ENCODE measurements around the gene QPCT. TPM values are rescaled to one million over a fixed set of nuclear protein-coding genes. Genes with fewer than 3 reads are reported as not detected.

The QPCT gene
- polyA plus RNA-seq, 1 donor, result 9.1 TPM

DNA sequence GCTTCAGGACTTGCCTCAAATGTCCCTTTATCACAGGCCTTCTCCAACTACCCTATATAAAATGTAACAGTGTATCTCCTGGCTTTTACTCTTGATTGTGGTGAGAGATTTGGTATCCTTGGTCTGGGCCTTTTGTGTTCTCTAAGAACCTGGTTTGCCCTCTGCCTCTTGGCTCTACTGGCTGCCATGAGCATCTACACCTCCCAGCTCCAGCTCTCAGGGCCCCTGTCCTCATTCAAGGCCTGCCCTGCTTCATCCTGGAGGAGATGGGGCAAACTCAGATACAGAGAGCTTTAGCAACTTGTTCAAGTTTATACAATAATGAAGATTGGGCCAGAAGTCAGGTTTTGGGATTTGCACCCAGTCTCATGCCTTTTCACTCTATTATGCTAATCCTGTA, 45.0 kb downstream of the QPCT start:
- H3K4me3 ChIP-seq (ENCODE audit: low read length), result no peak overlapping the region
- no peaks in the 10 kb centered on the region for H3K27me3 ChIP-seq (ENCODE audit: control insufficient read depth, insufficient read depth, low read length)
- H3K9me3 ChIP-seq (ENCODE audit: control insufficient read depth, low read depth, low read length), result no peaks in the 10 kb centered on the region
- H3K36me3 ChIP-seq (ENCODE audit: control insufficient read depth, insufficient read depth, low read length), result no peaks in the 10 kb centered on the region
- no peaks in the 10 kb centered on the region for H3K4me1 ChIP-seq (ENCODE audit: control insufficient read depth, insufficient read depth, low read length)
- DNase-seq, result no peak
- H3K27ac ChIP-seq (ENCODE audit: low read length), result no peak overlapping the region

DNA sequence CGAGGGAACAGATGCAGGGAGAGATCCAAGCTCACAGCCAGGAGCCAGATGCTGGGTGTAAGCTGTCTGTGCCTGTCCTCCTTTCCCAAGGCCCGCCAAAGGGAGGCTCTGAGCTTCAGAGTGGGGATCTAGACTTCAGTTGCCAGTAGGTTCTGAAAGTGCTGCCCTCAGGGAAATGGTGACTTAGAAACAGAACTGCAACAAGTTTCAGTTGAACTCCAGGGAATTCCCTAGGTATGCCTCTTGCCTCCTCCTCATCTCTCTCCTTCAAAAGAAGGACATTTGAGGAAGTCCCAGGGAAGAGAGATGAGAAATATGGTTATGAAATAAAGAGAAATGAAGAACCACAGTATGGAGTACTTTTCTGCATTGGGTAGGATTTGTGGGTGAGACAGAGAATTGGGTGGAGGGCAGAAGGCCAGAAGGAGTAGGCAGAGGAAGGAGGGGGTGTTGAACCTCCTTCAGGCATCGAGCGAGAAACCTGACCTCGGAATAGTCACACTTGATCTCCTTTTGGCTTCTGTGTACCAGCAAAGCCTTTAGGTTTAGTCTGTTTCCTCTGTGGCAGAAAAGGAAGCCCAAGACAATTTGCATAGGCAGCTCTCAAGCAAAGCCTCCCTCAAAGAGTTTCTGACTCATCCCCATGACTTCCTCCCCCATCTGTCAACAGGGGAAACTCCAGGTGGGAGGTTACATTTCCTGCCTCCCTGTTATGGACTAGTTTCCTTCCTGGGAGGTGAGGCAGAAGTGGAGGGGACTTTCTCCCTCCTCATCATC, 45.7 kb downstream of the QPCT start:
- H3K27me3 ChIP-seq (ENCODE audit: control insufficient read depth, insufficient read depth, low read length), result no peaks in the 10 kb centered on the region
- no peak overlapping the region for H3K27ac ChIP-seq (ENCODE audit: low read length)
- H3K36me3 ChIP-seq (ENCODE audit: control insufficient read depth, insufficient read depth, low read length), result no peaks in the 10 kb centered on the region
- no CpG with 5 or more reads among the region's 5 CpGs for WGBS (ENCODE audit: insufficient coverage, low lambda C conversion rate)
- no peaks in the 10 kb centered on the region for H3K4me1 ChIP-seq (ENCODE audit: control insufficient read depth, insufficient read depth, low read length)
- DNase-seq, result peak; percentile 17 to 43
- H3K4me3 ChIP-seq (ENCODE audit: low read length), result no peak overlapping the region
- no peaks in the 10 kb centered on the region for H3K9me3 ChIP-seq (ENCODE audit: control insufficient read depth, low read depth, low read length)

DNA sequence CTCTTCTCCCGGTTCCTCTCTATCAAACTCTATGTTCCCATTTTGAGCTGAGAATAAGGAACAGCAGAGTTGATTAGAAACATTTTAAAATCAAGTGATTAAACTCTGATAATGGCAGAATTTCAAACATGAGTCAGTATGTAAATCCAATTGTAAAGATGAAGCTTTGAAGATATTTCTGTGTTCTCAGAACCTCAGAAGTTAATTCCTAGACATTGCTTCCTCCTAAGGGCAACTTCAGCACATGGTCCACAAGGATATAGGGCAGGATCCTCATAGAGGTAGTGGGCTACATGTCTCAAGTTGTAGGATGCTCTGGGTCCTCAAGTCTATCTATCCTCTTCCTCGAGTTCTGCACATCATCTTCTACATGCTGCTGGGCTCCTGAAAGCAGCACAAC, 46.3 kb downstream of the QPCT start:
- no peak overlapping the region for H3K27ac ChIP-seq (ENCODE audit: low read length)
- H3K4me3 ChIP-seq (ENCODE audit: low read length), result no peak overlapping the region
- no peaks in the 10 kb centered on the region for H3K9me3 ChIP-seq (ENCODE audit: control insufficient read depth, low read depth, low read length)
- H3K27me3 ChIP-seq (ENCODE audit: control insufficient read depth, insufficient read depth, low read length), result no peaks in the 10 kb centered on the region
- H3K4me1 ChIP-seq (ENCODE audit: control insufficient read depth, insufficient read depth, low read length), result no peaks in the 10 kb centered on the region
- no peaks in the 10 kb centered on the region for H3K36me3 ChIP-seq (ENCODE audit: control insufficient read depth, insufficient read depth, low read length)
- no peak for DNase-seq
- WGBS (ENCODE audit: insufficient coverage, low lambda C conversion rate), result no CpG with 5 or more reads among the region's 2 CpGs

DNA sequence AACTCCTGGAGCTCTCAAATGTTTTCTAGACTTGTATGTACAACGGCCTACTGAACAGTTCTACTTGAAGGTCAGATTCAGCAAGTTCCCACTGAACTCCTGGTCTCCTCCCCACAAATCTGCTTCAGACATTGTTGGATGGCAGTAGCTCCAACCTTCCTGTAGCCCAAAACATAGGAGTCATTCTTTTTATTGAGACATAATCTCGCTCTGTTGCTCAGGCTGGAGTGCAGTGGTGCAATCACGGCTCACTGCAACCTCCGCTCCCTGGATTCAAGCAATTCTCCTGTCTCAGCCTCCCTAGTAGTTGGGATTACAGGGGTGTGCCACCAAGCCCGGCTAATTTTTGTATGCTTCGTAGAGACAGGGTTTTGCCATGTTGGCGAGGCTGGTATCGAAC, 47.3 kb downstream of the QPCT start:
- no peak for DNase-seq
- no peaks in the 10 kb centered on the region for H3K9me3 ChIP-seq (ENCODE audit: control insufficient read depth, low read depth, low read length)
- H3K27ac ChIP-seq (ENCODE audit: low read length), result no peak overlapping the region
- no peaks in the 10 kb centered on the region for H3K36me3 ChIP-seq (ENCODE audit: control insufficient read depth, insufficient read depth, low read length)
- no peaks in the 10 kb centered on the region for H3K27me3 ChIP-seq (ENCODE audit: control insufficient read depth, insufficient read depth, low read length)
- 100% methylated on average over 2 of the region's 8 CpGs for WGBS (ENCODE audit: insufficient coverage, low lambda C conversion rate)
- no peak overlapping the region for H3K4me3 ChIP-seq (ENCODE audit: low read length)
- no peaks in the 10 kb centered on the region for H3K4me1 ChIP-seq (ENCODE audit: control insufficient read depth, insufficient read depth, low read length)

DNA sequence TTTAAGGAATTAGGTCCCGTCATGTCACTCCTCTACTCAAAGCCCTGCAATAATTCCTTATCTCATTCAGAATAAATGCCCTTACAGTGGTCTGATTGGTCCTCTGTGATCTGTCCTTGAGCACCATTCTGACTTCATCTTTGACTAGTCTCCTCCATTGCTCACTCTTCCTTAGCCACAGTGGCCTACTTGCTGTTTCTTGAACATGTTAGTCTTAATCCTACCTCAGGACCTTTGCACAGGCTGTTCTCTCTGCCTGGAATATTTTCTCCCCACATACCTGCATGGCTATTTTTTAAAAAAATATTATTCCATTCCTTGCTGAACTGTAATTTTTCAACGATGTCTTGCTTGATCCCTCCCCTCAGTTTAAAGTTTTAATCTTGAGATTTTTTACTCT, 48.0 kb downstream of the QPCT start:
- no peak overlapping the region for H3K4me3 ChIP-seq (ENCODE audit: low read length)
- H3K27ac ChIP-seq (ENCODE audit: low read length), result no peak overlapping the region
- H3K27me3 ChIP-seq (ENCODE audit: control insufficient read depth, insufficient read depth, low read length), result no peaks in the 10 kb centered on the region
- H3K9me3 ChIP-seq (ENCODE audit: control insufficient read depth, low read depth, low read length), result no peaks in the 10 kb centered on the region
- WGBS (ENCODE audit: insufficient coverage, low lambda C conversion rate), result 100% methylated on average over 1 of the region's 2 CpGs
- no peak for DNase-seq
- H3K36me3 ChIP-seq (ENCODE audit: control insufficient read depth, insufficient read depth, low read length), result no peaks in the 10 kb centered on the region
- H3K4me1 ChIP-seq (ENCODE audit: control insufficient read depth, insufficient read depth, low read length), result no peaks in the 10 kb centered on the region

DNA sequence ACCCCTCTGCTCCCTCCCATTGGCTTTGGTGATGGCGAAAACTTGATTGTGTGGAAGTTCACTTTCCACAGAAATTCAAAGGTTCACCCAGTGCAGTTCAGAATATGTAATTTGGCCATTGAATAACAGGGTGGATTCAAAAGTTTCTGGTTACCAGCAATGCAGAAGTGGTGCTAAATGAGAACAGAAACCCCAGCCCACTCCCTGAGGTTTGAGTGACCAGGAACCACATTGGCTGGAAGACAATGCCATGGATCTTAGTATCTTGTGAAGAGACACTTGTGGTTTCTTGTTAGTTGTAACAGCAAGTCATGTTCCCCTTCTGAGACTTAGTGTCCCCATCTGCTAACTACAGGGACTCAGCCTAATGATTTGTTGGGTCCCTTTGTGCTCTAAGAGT, 49.8 kb downstream of the QPCT start:
- no peaks in the 10 kb centered on the region for H3K36me3 ChIP-seq (ENCODE audit: control insufficient read depth, insufficient read depth, low read length)
- H3K27me3 ChIP-seq (ENCODE audit: control insufficient read depth, insufficient read depth, low read length), result no peaks in the 10 kb centered on the region
- no peak overlapping the region for H3K27ac ChIP-seq (ENCODE audit: low read length)
- WGBS (ENCODE audit: insufficient coverage, low lambda C conversion rate), result no CpG with 5 or more reads among the region's 1 CpG
- H3K4me1 ChIP-seq (ENCODE audit: control insufficient read depth, insufficient read depth, low read length), result no peaks in the 10 kb centered on the region
- H3K4me3 ChIP-seq (ENCODE audit: low read length), result no peak overlapping the region
- no peak for DNase-seq
- H3K9me3 ChIP-seq (ENCODE audit: control insufficient read depth, low read depth, low read length), result no peaks in the 10 kb centered on the region

DNA sequence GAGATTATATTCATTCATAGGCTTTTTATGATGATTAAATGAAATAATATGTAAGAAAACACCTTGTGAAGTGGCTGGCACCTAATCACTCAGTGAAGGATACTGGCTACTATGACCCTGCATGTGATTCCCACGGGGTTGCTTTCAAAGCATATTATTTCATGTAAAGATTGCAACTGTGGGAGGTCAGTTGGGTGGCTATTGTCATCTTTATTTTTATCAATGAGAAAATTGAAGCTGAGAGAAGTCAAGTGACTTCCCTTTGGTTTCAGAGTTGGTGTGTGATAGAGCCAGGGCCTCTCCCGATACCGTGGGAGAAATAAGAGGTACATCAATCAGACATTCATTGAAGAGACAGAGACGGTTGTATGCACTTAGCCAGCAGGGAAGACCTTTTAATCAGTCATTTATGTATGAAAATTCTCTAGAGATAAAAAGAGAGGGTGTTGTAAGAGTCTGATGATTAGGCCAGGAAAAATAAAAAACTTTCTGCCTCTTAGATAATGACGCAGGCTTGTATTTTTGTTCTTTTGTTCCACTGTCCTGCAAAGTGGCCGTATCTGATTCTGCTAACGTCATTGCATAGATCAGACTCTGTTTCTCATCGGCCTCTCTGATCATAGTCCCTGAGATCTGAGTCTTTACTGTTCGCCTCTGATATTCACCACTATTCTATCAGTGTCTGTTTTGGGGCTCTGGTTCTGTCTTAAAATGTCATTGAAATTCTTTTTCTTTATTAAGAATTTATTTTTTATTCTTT, 50.5 kb downstream of the QPCT start:
- Histone ChIP-seq H3K4me1 (ENCODE audit: control insufficient read depth, insufficient read depth, low read length) (no peaks in the 10 kb centered on the region), H3K36me3 (ENCODE audit: control insufficient read depth, insufficient read depth, low read length) (no peaks in the 10 kb centered on the region), H3K9me3 (ENCODE audit: control insufficient read depth, low read depth, low read length) (no peaks in the 10 kb centered on the region), H3K4me3 (ENCODE audit: low read length) (no peak overlapping the region), H3K27ac (ENCODE audit: low read length) (no peak overlapping the region), H3K27me3 (ENCODE audit: control insufficient read depth, insufficient read depth, low read length) (no peaks in the 10 kb centered on the region)
- DNase-seq, result no peak
- WGBS (ENCODE audit: insufficient coverage, low lambda C conversion rate), result 89% methylated on average over 3 of the region's 9 CpGs

DNA sequence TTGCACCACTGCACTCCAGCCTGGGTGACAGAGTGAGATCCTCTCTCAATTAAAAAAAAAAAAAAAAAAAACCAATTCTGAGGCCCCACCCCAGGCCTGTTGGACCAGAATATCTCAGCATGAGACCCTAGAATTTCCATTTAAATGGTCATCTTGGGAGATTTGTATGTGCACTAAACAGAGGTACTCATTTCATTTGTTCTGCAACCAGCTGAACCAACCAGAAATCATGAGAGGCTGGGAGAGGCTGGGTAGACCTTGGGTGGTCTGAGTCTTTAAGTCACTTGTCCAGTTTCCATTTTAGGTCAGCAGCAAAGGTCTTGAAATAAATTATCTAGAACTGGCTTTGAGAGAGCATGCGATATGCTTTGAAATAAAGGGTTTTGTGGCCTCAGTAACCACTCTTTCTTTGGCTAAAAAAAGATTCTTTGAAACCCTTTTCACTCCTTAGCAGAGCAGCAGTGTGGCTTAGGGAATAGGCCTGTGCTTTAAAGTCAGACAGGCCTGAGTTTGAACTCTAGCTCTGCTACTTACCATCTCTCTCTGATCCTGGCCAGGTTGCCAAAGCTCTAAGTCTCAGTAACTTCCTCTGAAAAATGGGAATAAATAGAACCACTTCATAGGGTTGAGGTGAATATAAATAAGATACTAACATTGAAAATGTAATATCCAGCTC, 52.6 kb downstream of the QPCT start:
- no peaks in the 10 kb centered on the region for H3K9me3 ChIP-seq (ENCODE audit: control insufficient read depth, low read depth, low read length)
- no peaks in the 10 kb centered on the region for H3K36me3 ChIP-seq (ENCODE audit: control insufficient read depth, insufficient read depth, low read length)
- H3K4me3 ChIP-seq (ENCODE audit: low read length), result no peak overlapping the region
- H3K27ac ChIP-seq (ENCODE audit: low read length), result no peak overlapping the region
- WGBS (ENCODE audit: insufficient coverage, low lambda C conversion rate), result no CpG with 5 or more reads among the region's 1 CpG
- no peak for DNase-seq
- H3K27me3 ChIP-seq (ENCODE audit: control insufficient read depth, insufficient read depth, low read length), result peaks cover 3% of the 10 kb centered on the region
- no peaks in the 10 kb centered on the region for H3K4me1 ChIP-seq (ENCODE audit: control insufficient read depth, insufficient read depth, low read length)

DNA sequence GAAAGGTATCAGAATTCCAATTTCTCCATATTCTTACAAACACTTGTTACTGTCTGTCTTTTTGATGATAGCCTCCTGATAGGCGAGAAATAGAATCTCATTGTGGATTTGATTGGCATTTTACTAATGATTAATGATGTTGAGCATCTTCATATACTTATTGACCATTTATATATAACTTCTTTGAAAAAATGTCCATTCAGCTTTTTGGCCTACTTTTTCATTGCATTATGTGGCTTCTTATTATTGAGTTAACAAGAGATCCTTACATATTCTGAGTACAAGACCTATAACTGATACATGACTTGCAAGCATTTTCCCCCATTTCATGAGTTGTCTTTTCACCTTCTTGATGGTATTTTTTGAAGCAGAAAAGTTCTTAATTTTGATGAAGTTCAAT, 54.6 kb downstream of the QPCT start:
- Histone ChIP-seq H3K9me3 (ENCODE audit: control insufficient read depth, low read depth, low read length) (no peaks in the 10 kb centered on the region), H3K27me3 (ENCODE audit: control insufficient read depth, insufficient read depth, low read length) (peaks cover 3% of the 10 kb centered on the region), H3K4me1 (ENCODE audit: control insufficient read depth, insufficient read depth, low read length) (no peaks in the 10 kb centered on the region), H3K36me3 (ENCODE audit: control insufficient read depth, insufficient read depth, low read length) (no peaks in the 10 kb centered on the region), H3K27ac (ENCODE audit: low read length) (no peak overlapping the region), H3K4me3 (ENCODE audit: low read length) (no peak overlapping the region)
- no CpG with 5 or more reads among the region's 1 CpG for WGBS (ENCODE audit: insufficient coverage, low lambda C conversion rate)
- no peak for DNase-seq

DNA sequence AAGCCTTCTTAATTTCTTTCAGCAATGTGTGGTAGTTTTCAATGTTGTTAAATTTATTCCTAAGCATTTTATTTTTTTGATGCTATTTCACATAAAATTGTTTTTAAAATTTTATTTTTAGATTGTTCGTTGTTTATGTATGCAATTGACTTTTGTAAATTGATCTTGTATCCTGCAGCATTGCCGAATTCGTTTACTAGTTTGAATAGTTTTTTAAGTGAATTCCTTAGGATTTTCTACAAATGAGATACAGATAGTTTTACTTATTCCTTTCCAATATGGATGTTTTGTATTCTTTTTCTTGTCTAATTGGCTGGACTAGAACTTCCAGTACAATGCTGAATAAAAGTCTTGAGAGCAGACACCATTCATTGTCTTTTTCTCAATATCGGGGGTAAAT, 55.6 kb downstream of the QPCT start:
- H3K27me3 ChIP-seq (ENCODE audit: control insufficient read depth, insufficient read depth, low read length), result peaks cover 3% of the 10 kb centered on the region
- no peaks in the 10 kb centered on the region for H3K9me3 ChIP-seq (ENCODE audit: control insufficient read depth, low read depth, low read length)
- WGBS (ENCODE audit: insufficient coverage, low lambda C conversion rate), result 100% methylated on average over 4 of the region's 4 CpGs
- H3K27ac ChIP-seq (ENCODE audit: low read length), result no peak overlapping the region
- H3K4me3 ChIP-seq (ENCODE audit: low read length), result no peak overlapping the region
- DNase-seq, result no peak
- no peaks in the 10 kb centered on the region for H3K36me3 ChIP-seq (ENCODE audit: control insufficient read depth, insufficient read depth, low read length)
- H3K4me1 ChIP-seq (ENCODE audit: control insufficient read depth, insufficient read depth, low read length), result no peaks in the 10 kb centered on the region
